HUES6 (cell line): Measurements from ENCODE around the gene TTLL10.

Source experiments
- H3K27ac ChIP-seq: 2 replicates; pipeline ENCODE4 v1.7.0; 2013; ENCODE audit warnings: low read depth, mild to moderate bottlenecking, low read length, inconsistent platforms
- H3K27me3 ChIP-seq: 2 replicates; pipeline ENCODE4 v1.6.1; 2013; ENCODE audit warnings: low read length; ENCODE audit not compliant: control insufficient read depth, insufficient read depth
- H3K36me3 ChIP-seq: 2 replicates; pipeline ENCODE4 v1.6.1; 2013; ENCODE audit warnings: low read length; ENCODE audit not compliant: control insufficient read depth, insufficient read depth
- H3K4me1 ChIP-seq: 2 replicates; pipeline ENCODE4 v1.6.1; 2013; ENCODE audit warnings: low read length; ENCODE audit not compliant: control insufficient read depth, insufficient read depth
- H3K4me3 ChIP-seq: 2 replicates; pipeline ENCODE4 v1.5.1; 2013; ENCODE audit warnings: low read depth, low read length
- H3K9ac ChIP-seq: one replicate; pipeline ENCODE4 v1.6.1; 2013; ENCODE audit warnings: mild to moderate bottlenecking, low read length
- H3K9me3 ChIP-seq: 2 replicates; pipeline ENCODE4 v1.6.1; 2013; ENCODE audit warnings: low read depth, low read length; ENCODE audit not compliant: control insufficient read depth, insufficient read depth

Gene TTLL10

GRCh38 chr1:1181129-1181937, 7.7 kb downstream of the TTLL10 start:
- Histone ChIP-seq H3K9me3 (no peaks in the 10 kb centered on the region), H3K36me3 (no peaks in the 10 kb centered on the region), H3K27me3 (peaks cover 5% of the 10 kb centered on the region; the same call in 1 of the 2 replicates), H3K9ac (no peak overlapping the region), H3K4me3 (no peak overlapping the region), H3K4me1 (peaks cover 6% of the 10 kb centered on the region), H3K27ac (no peak overlapping the region)

GRCh38 chr1:1181938-1182410, 8.3 kb downstream of the TTLL10 start:
- no peaks in the 10 kb centered on the region for H3K9me3 ChIP-seq
- H3K4me1 ChIP-seq = peaks cover under 1% of the 10 kb centered on the region; the same call in 1 of the 2 replicates
- no peak overlapping the region for H3K9ac ChIP-seq
- H3K27ac ChIP-seq = no peak overlapping the region
- no peaks in the 10 kb centered on the region for H3K36me3 ChIP-seq
- peaks cover under 1% of the 10 kb centered on the region; the same call in 1 of the 2 replicates for H3K27me3 ChIP-seq
- no peak overlapping the region for H3K4me3 ChIP-seq

- Histone ChIP-seq H3K36me3 (no peaks in the 10 kb centered on the region), H3K9me3 (no peaks in the 10 kb centered on the region), H3K4me3 (no peak overlapping the region), H3K4me1 (no peaks in the 10 kb centered on the region), H3K27ac (no peak overlapping the region), H3K27me3 (no peaks in the 10 kb centered on the region), H3K9ac (no peak overlapping the region)
Measured at GRCh38 chr1:1182491-1183220, 9.0 kb downstream of the TTLL10 start.

- Histone ChIP-seq H3K4me3 (no peak overlapping the region), H3K9ac (no peak overlapping the region), H3K36me3 (no peaks in the 10 kb centered on the region), H3K4me1 (no peaks in the 10 kb centered on the region), H3K27ac (no peak overlapping the region), H3K9me3 (no peaks in the 10 kb centered on the region), H3K27me3 (no peaks in the 10 kb centered on the region)
Measured at GRCh38 chr1:1183221-1183747, 9.6 kb downstream of the TTLL10 start.

- H3K27ac ChIP-seq = no peak overlapping the region
- no peaks in the 10 kb centered on the region for H3K4me1 ChIP-seq
Measured at GRCh38 chr1:1183833-1184775, 10.4 kb downstream of the TTLL10 start.

GRCh38 chr1:1185101-1185765, 11.6 kb downstream of the TTLL10 start:
- no peaks in the 10 kb centered on the region for H3K27me3 ChIP-seq
- no peaks in the 10 kb centered on the region for H3K9me3 ChIP-seq
- no peak overlapping the region for H3K4me3 ChIP-seq
- H3K27ac ChIP-seq = no peak overlapping the region
- H3K9ac ChIP-seq = no peak overlapping the region
- H3K4me1 ChIP-seq = no peaks in the 10 kb centered on the region
- no peaks in the 10 kb centered on the region for H3K36me3 ChIP-seq

More at GRCh38 chr1:1183833-1184775, 10.4 kb downstream of the TTLL10 start:
- Histone ChIP-seq H3K27me3 (no peaks in the 10 kb centered on the region), H3K9ac (no peak overlapping the region), H3K9me3 (no peaks in the 10 kb centered on the region), H3K36me3 (no peaks in the 10 kb centered on the region), H3K4me3 (no peak overlapping the region)

- Histone ChIP-seq H3K9ac (no peak overlapping the region), H3K4me3 (no peak overlapping the region), H3K27ac (no peak overlapping the region), H3K36me3 (no peaks in the 10 kb centered on the region), H3K9me3 (peaks cover 22% of the 10 kb centered on the region), H3K4me1 (no peaks in the 10 kb centered on the region), H3K27me3 (no peaks in the 10 kb centered on the region)
Measured at GRCh38 chr1:1187938-1188337, 14.3 kb downstream of the TTLL10 start.

GRCh38 chr1:1189111-1189510, 15.4 kb downstream of the TTLL10 start:
- Histone ChIP-seq H3K27me3 (no peaks in the 10 kb centered on the region), H3K4me1 (no peaks in the 10 kb centered on the region), H3K4me3 (no peak overlapping the region), H3K9me3 (peaks cover 24% of the 10 kb centered on the region), H3K9ac (no peak overlapping the region), H3K36me3 (no peaks in the 10 kb centered on the region), H3K27ac (no peak overlapping the region)

- no peak overlapping the region for H3K9ac ChIP-seq
- no peak overlapping the region for H3K4me3 ChIP-seq
- H3K4me1 ChIP-seq = no peaks in the 10 kb centered on the region
- no peaks in the 10 kb centered on the region for H3K27me3 ChIP-seq
- H3K27ac ChIP-seq = no peak overlapping the region
- H3K36me3 ChIP-seq = no peaks in the 10 kb centered on the region
- H3K9me3 ChIP-seq = peaks cover 35% of the 10 kb centered on the region
Measured at GRCh38 chr1:1191734-1192133, 18.1 kb downstream of the TTLL10 start.

- Histone ChIP-seq H3K4me1 (no peaks in the 10 kb centered on the region), H3K36me3 (no peaks in the 10 kb centered on the region), H3K27ac (no peak overlapping the region), H3K9ac (no peak overlapping the region), H3K4me3 (no peak overlapping the region), H3K9me3 (peaks cover 35% of the 10 kb centered on the region), H3K27me3 (no peaks in the 10 kb centered on the region)
Measured at GRCh38 chr1:1194723-1195122, 21.0 kb downstream of the TTLL10 start.
